Neural cell (in vitro differentiated cells): ENCODE results near the gene MRRF. TPM values are rescaled to one million over a fixed set of nuclear protein-coding genes. Genes with fewer than 3 reads are reported as not detected.
"Not testable (repeated sequence)": the region's sequence is repeated elsewhere in the genome, so short reads cannot be mapped to it uniquely, and the experiment has no call there.

Experiments used
- H2AFZ ChIP-seq: fragments of 200-600, 300-800 bp; sonication (generic), shearing (Covaris generic); 2 replicates; pipeline ENCODE4 v1.6.0; 2014; ENCODE audit warnings: low read depth, mild to moderate bottlenecking, antibody characterized with exemption, low read length, moderate library complexity
- H3F3A ChIP-seq: fragments of 200-600 bp; shearing (Covaris generic); 2 replicates; pipeline ENCODE4 v1.6.1; 2016; ENCODE audit warnings: mild to moderate bottlenecking, moderate library complexity, mixed read lengths, antibody characterized with exemption, low read length; ENCODE audit not compliant: insufficient read depth, poor library complexity, severe bottlenecking
- H3K27ac ChIP-seq: fragments of 200-600, 300-800 bp; sonication (generic), shearing (Covaris generic); 2 replicates; pipeline ENCODE4 v1.5.1; 2014; ENCODE audit warnings: mild to moderate bottlenecking, low read length, moderate library complexity
- H3K27me3 ChIP-seq: fragments of 300-800, 200-600 bp; sonication (generic), shearing (Covaris generic); 2 replicates; pipeline ENCODE4 v1.6.0; 2014; ENCODE audit warnings: mild to moderate bottlenecking, low read depth, low read length, moderate library complexity; ENCODE audit not compliant: insufficient read depth
- H3K36me3 ChIP-seq: fragments of 300-800, 200-600 bp; sonication (generic), shearing (Covaris generic); 2 replicates; pipeline ENCODE4 v1.5.1; 2014; ENCODE audit warnings: mild to moderate bottlenecking, antibody characterized with exemption, low read length, moderate library complexity; ENCODE audit not compliant: insufficient read depth
- H3K4me2 ChIP-seq: fragments of 300-800, 200-600 bp; sonication (generic), shearing (Covaris generic); 2 replicates; pipeline ENCODE4 v1.6.0; 2014; ENCODE audit warnings: mild to moderate bottlenecking, low read length
- H3K4me3 ChIP-seq: fragments of 300-800, 200-600 bp; sonication (generic), shearing (Covaris generic); 2 replicates; pipeline ENCODE4 v1.5.1; 2014; ENCODE audit warnings: mild to moderate bottlenecking, low read length, moderate library complexity
- H3K79me2 ChIP-seq: fragments of 200-600 bp; shearing (Covaris generic); replicated peaks from 2 replicates; pipeline ENCODE4 v1.6.0; 2014; ENCODE audit warnings: mild to moderate bottlenecking, low read length, moderate library complexity; ENCODE audit not compliant: insufficient read depth
- H3K9ac ChIP-seq: fragments of 300-800, 200-600 bp; sonication (generic), shearing (Covaris generic); 2 replicates; pipeline ENCODE4 v1.6.1; 2016; ENCODE audit warnings: mild to moderate bottlenecking, low read length, mixed read lengths
- H3K9me2 ChIP-seq: fragments of 200-600 bp; shearing (Covaris generic); 2 replicates; pipeline ENCODE4 v1.6.1; 2016; ENCODE audit warnings: mild to moderate bottlenecking, low read length, mixed read lengths; ENCODE audit not compliant: insufficient read depth
- H3K9me3 ChIP-seq: fragments of 200-600, 300-800 bp; sonication (generic), shearing (Covaris generic); 2 replicates; pipeline ENCODE4 v1.6.1; 2016; ENCODE audit warnings: mild to moderate bottlenecking, mixed run types, low read length, moderate library complexity, mixed read lengths
- H4K20me1 ChIP-seq: fragments of 200-600 bp; shearing (Covaris generic); 2 replicates; pipeline ENCODE4 v1.6.1; 2016; ENCODE audit warnings: mild to moderate bottlenecking, mixed run types; ENCODE audit not compliant: insufficient read depth
- EP300 ChIP-seq: fragments of 450-650 bp; conservative IDR thresholded peaks from 2 replicates; pipeline ENCODE4 v1.6.1; 2014; ENCODE audit warnings: antibody characterized with exemption, mild to moderate bottlenecking, moderate library complexity; ENCODE audit not compliant: poor library complexity, severe bottlenecking
- EZH2 ChIP-seq: fragments of 200-600, 300-800 bp; shearing (Covaris generic), sonication (generic); IDR thresholded peaks from 2 replicates; pipeline ENCODE4 v1.6.1; 2014; ENCODE audit warnings: antibody characterized with exemption, low read length, borderline replicate concordance, mild to moderate bottlenecking; ENCODE audit not compliant: insufficient read depth, poor library complexity, severe bottlenecking
- MXI1 ChIP-seq: fragments of 450-650 bp; conservative IDR thresholded peaks from 2 replicates; pipeline ENCODE4 v1.6.1; 2014; ENCODE audit warnings: antibody characterized with exemption, mild to moderate bottlenecking; ENCODE audit not compliant: poor library complexity, severe bottlenecking
- POLR2AphosphoS5 ChIP-seq: IDR thresholded peaks from 2 replicates; pipeline ENCODE4 v1.6.1; 2012
- RAD21 ChIP-seq: fragments of 450-650 bp; conservative IDR thresholded peaks from 2 replicates; pipeline ENCODE4 v1.6.1; 2014; ENCODE audit warnings: antibody characterized with exemption, mild to moderate bottlenecking, moderate library complexity
- SMC3 ChIP-seq: fragments of 450-650 bp; conservative IDR thresholded peaks from 2 replicates; pipeline ENCODE4 v1.6.1; 2014; ENCODE audit warnings: antibody characterized with exemption, mild to moderate bottlenecking, moderate library complexity; ENCODE audit not compliant: poor library complexity
- TAF1 ChIP-seq: IDR thresholded peaks from 2 replicates; pipeline ENCODE4 v1.6.1; 2012; ENCODE audit warnings: low read depth
- polyA plus RNA-seq: library from polyadenylated mRNA; depleted of rRNA; stranded (reverse); fragments of >200 nt; gene quantifications from 2 replicates; pipeline ENCODE4 v1.2.3, GENCODE V29; 2014
- TF ChIP-seq, protein P1 (sequence below): IDR thresholded peaks from 2 replicates; pipeline ENCODE4 v1.6.1; 2012; ENCODE audit warnings: borderline replicate concordance
- TF ChIP-seq, protein P2 (sequence below): fragments of 450-650 bp; IDR thresholded peaks from 2 replicates; pipeline ENCODE4 v1.5.1; 2014; ENCODE audit warnings: antibody characterized with exemption, mild to moderate bottlenecking, moderate library complexity; ENCODE audit not compliant: poor library complexity, severe bottlenecking

MRRF gene
- polyA plus RNA-seq, 1 donor from 2014 or later = 40.7 TPM

DNA sequence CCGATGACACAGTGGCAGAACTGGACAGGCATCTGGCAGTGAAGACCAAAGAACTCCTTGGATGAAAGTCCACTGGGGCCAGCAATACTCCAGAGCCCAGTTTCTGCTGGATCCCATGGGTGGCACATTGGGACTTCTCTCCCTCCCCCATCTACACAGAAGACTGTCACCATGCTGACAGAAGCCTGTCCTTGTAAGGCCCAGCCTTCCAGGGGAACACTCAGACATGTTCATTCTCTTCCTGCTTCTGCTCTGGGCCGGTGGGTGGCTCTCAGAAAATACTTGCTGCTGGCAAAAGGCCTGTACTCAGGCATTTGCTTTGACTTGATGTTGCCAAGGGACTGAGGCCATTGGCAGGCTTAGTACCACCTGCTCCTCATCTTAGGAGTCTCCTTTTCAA is 57.9 kb downstream of the MRRF start:
- Histone ChIP-seq H3K9ac (no peak overlapping the region), H3K27ac (no peak overlapping the region), H3K27me3 (no peaks in the 10 kb centered on the region), H3K9me2 (no peaks in the 10 kb centered on the region), H3F3A (no peaks in the 10 kb centered on the region), H3K4me2 (no peak overlapping the region), H3K9me3 (no peaks in the 10 kb centered on the region), H2AFZ (no peak overlapping the region), H3K4me3 (no peak overlapping the region), H3K79me2 (no peaks in the 10 kb centered on the region), H4K20me1 (no peaks in the 10 kb centered on the region), H3K36me3 (no peaks in the 10 kb centered on the region)
- TF ChIP-seq POLR2AphosphoS5 (no peak), EP300 (no peak), EZH2 (no peak), RAD21 (no peak), SMC3 (no peak)
- TF ChIP-seq, protein P1, sequence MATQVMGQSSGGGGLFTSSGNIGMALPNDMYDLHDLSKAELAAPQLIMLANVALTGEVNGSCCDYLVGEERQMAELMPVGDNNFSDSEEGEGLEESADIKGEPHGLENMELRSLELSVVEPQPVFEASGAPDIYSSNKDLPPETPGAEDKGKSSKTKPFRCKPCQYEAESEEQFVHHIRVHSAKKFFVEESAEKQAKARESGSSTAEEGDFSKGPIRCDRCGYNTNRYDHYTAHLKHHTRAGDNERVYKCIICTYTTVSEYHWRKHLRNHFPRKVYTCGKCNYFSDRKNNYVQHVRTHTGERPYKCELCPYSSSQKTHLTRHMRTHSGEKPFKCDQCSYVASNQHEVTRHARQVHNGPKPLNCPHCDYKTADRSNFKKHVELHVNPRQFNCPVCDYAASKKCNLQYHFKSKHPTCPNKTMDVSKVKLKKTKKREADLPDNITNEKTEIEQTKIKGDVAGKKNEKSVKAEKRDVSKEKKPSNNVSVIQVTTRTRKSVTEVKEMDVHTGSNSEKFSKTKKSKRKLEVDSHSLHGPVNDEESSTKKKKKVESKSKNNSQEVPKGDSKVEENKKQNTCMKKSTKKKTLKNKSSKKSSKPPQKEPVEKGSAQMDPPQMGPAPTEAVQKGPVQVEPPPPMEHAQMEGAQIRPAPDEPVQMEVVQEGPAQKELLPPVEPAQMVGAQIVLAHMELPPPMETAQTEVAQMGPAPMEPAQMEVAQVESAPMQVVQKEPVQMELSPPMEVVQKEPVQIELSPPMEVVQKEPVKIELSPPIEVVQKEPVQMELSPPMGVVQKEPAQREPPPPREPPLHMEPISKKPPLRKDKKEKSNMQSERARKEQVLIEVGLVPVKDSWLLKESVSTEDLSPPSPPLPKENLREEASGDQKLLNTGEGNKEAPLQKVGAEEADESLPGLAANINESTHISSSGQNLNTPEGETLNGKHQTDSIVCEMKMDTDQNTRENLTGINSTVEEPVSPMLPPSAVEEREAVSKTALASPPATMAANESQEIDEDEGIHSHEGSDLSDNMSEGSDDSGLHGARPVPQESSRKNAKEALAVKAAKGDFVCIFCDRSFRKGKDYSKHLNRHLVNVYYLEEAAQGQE = no peak

DNA sequence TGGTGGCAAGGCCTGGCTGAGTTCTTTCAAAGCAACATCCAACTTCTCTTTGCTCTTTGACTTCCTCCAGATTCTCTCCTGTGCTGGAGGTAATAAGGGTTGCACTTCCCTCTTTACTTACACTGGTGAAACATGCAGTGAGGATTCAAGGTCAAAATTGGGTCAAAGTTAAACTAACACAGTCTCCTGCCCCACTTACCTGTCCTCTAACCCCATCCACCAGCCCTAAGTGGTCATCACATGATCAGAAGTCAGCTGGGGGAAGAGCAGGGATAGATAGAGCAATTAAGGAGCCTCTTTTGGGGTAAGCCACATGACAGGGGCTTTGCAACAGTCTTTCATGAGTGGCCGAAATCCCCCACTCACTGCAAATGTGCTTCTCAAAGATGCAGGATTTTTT is 60.0 kb downstream of the MRRF start:
- H3K36me3 ChIP-seq, H3K4me3 ChIP-seq, H3K4me2 ChIP-seq, H2AFZ ChIP-seq, H3K27me3 ChIP-seq, H3K27ac ChIP-seq, H3K9ac ChIP-seq, H3K79me2 ChIP-seq, H3K9me3 ChIP-seq, H4K20me1 ChIP-seq, H3K9me2 ChIP-seq, H3F3A ChIP-seq: not testable (repeated sequence)

DNA sequence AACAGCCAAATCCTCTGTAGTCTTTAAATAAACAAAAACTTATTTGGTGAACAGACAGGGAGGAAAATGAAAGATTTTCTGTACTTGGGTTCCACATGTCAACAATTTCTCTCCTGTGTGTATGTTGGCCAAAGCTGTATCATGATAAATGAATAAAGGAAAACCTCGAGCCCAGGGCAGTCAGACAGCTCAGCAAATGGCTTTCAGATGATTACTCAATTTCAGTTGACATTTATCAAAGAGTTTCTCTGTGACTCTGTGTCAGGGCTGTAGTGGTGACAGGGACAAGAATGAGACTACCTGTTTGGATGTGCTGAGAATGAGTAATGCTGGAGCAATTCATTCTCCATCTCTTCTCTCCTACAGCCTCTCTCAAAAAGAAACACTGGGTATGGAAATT is 60.4 kb downstream of the MRRF start:
- H3K9ac ChIP-seq = no peak overlapping the region
- no peak for TF ChIP-seq RAD21
- TF ChIP-seq EP300 = peak; percentile 57
- no peak overlapping the region for H2AFZ ChIP-seq
- no peaks in the 10 kb centered on the region for H3F3A ChIP-seq
- no peaks in the 10 kb centered on the region for H3K79me2 ChIP-seq
- no peaks in the 10 kb centered on the region for H3K36me3 ChIP-seq
- H3K4me2 ChIP-seq = no peak overlapping the region
- H3K9me2 ChIP-seq = no peaks in the 10 kb centered on the region
- no peaks in the 10 kb centered on the region for H3K9me3 ChIP-seq
- H3K27me3 ChIP-seq = no peaks in the 10 kb centered on the region
- H4K20me1 ChIP-seq = no peaks in the 10 kb centered on the region
- no peak overlapping the region for H3K27ac ChIP-seq
- H3K4me3 ChIP-seq = no peak overlapping the region

DNA sequence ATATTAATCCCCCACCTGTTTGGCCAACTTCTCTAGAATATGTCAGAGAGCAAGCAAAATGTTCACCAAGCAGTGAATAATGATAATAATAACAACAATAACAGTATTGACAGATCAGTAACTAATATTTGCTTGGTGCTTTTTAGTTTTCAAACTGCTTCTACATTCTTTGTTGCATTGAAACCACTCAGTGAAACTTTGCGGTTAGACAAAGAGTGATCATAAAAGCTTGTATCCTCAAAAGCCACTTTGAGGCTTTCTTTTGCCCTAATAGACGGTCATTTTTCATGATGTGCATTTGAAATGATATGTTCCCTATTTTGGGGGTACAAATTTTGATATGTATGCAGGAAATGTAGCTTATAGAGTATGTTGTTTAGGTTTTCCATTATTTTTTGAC is 62.5 kb downstream of the MRRF start:
- H3K4me3 ChIP-seq = no peak overlapping the region
- H3K9me2 ChIP-seq = no peaks in the 10 kb centered on the region
- no peaks in the 10 kb centered on the region for H4K20me1 ChIP-seq
- no peaks in the 10 kb centered on the region for H3F3A ChIP-seq
- H3K36me3 ChIP-seq = no peaks in the 10 kb centered on the region
- H3K9ac ChIP-seq = no peak overlapping the region
- no peaks in the 10 kb centered on the region for H3K27me3 ChIP-seq
- TF ChIP-seq SMC3 (no peak), EP300 (no peak), POLR2AphosphoS5 (no peak), MXI1 (no peak), EZH2 (no peak), TAF1 (no peak), RAD21 (no peak)
- TF ChIP-seq, protein P2, sequence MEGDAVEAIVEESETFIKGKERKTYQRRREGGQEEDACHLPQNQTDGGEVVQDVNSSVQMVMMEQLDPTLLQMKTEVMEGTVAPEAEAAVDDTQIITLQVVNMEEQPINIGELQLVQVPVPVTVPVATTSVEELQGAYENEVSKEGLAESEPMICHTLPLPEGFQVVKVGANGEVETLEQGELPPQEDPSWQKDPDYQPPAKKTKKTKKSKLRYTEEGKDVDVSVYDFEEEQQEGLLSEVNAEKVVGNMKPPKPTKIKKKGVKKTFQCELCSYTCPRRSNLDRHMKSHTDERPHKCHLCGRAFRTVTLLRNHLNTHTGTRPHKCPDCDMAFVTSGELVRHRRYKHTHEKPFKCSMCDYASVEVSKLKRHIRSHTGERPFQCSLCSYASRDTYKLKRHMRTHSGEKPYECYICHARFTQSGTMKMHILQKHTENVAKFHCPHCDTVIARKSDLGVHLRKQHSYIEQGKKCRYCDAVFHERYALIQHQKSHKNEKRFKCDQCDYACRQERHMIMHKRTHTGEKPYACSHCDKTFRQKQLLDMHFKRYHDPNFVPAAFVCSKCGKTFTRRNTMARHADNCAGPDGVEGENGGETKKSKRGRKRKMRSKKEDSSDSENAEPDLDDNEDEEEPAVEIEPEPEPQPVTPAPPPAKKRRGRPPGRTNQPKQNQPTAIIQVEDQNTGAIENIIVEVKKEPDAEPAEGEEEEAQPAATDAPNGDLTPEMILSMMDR = no peak
- TF ChIP-seq, protein P1 = no peak
- no peak overlapping the region for H3K4me2 ChIP-seq
- no peaks in the 10 kb centered on the region for H3K9me3 ChIP-seq
- no peaks in the 10 kb centered on the region for H3K79me2 ChIP-seq
- H2AFZ ChIP-seq = no peak overlapping the region
- H3K27ac ChIP-seq = no peak overlapping the region
